Measurements from ENCODE around the gene SLC35E2B.
"Not testable (repeated sequence)": the region's sequence is repeated elsewhere in the genome, so short reads cannot be mapped to it uniquely, and the experiment has no call there.

- TF ChIP-seq, protein P1, sequence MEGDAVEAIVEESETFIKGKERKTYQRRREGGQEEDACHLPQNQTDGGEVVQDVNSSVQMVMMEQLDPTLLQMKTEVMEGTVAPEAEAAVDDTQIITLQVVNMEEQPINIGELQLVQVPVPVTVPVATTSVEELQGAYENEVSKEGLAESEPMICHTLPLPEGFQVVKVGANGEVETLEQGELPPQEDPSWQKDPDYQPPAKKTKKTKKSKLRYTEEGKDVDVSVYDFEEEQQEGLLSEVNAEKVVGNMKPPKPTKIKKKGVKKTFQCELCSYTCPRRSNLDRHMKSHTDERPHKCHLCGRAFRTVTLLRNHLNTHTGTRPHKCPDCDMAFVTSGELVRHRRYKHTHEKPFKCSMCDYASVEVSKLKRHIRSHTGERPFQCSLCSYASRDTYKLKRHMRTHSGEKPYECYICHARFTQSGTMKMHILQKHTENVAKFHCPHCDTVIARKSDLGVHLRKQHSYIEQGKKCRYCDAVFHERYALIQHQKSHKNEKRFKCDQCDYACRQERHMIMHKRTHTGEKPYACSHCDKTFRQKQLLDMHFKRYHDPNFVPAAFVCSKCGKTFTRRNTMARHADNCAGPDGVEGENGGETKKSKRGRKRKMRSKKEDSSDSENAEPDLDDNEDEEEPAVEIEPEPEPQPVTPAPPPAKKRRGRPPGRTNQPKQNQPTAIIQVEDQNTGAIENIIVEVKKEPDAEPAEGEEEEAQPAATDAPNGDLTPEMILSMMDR (IDR thresholded peaks at IDR 0.05; ENCODE audit: low read depth, low read length): not testable (repeated sequence)
- TF ChIP-seq POLR2A (IDR thresholded peaks at IDR 0.05; ENCODE audit: extremely low read depth, insufficient read length); MYC (IDR thresholded peaks at IDR 0.05; ENCODE audit: low read depth, low read length): not testable (repeated sequence)
- TF ChIP-seq, protein P2, sequence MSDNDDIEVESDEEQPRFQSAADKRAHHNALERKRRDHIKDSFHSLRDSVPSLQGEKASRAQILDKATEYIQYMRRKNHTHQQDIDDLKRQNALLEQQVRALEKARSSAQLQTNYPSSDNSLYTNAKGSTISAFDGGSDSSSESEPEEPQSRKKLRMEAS (IDR thresholded peaks at IDR 0.05; ENCODE audit: low read depth, low read length): not testable (repeated sequence)
Observed at GRCh38 chr1:1640711-1641461, 51.7 kb downstream of the SLC35E2B start.

Measured in NB4 (cell line).